GM21381 (cell line): Measurements from ENCODE around the gene TC2N.
"Not testable (repeated sequence)": the region's sequence is repeated elsewhere in the genome, so short reads cannot be mapped to it uniquely, and the experiment has no call there.

Source experiments
- ATAC-seq: cut with Tn5 transposase; IDR thresholded peaks from one replicate; pipeline ENCODE4 v1.9.1; 2021; ENCODE audit warnings: mild to moderate bottlenecking, moderate library complexity; ENCODE audit not compliant: unreplicated experiment

TC2N gene

GRCh38 chr14:91774140-91775096 is 92.9 kb downstream of the TC2N start:
- ATAC-seq, result peak; percentile 79

GRCh38 chr14:91770185-91770584 is 97.2 kb downstream of the TC2N start:
- no peak for ATAC-seq

GRCh38 chr14:91755570-91756295 is 111.6 kb downstream of the TC2N start:
- ATAC-seq, result no peak

GRCh38 chr14:91754819-91755218 is 112.5 kb downstream of the TC2N start:
- no peak for ATAC-seq

GRCh38 chr14:91754185-91754584 is 113.2 kb downstream of the TC2N start:
- ATAC-seq, result no peak

GRCh38 chr14:91753501-91754128 is 113.7 kb downstream of the TC2N start:
- no peak for ATAC-seq

- no peak for ATAC-seq
Observed at GRCh38 chr14:91752961-91753360, 114.4 kb downstream of the TC2N start.

GRCh38 chr14:91751719-91752118 is 115.6 kb downstream of the TC2N start:
- no peak for ATAC-seq

- ATAC-seq, result no peak
Observed at GRCh38 chr14:91750634-91751198, 116.6 kb downstream of the TC2N start.

- ATAC-seq, result no peak
Observed at GRCh38 chr14:91749868-91750267, 117.5 kb downstream of the TC2N start.

- no peak for ATAC-seq
Observed at GRCh38 chr14:91748049-91748448, 119.3 kb downstream of the TC2N start.

- ATAC-seq, result no peak
Observed at GRCh38 chr14:91745344-91745743, 122.0 kb downstream of the TC2N start.

GRCh38 chr14:91744068-91744480 is 123.3 kb downstream of the TC2N start:
- ATAC-seq, result no peak

GRCh38 chr14:91743305-91743653 is 124.1 kb downstream of the TC2N start:
- ATAC-seq, result no peak

- no peak for ATAC-seq
Observed at GRCh38 chr14:91742621-91743304, 124.6 kb downstream of the TC2N start.

- ATAC-seq, result not testable (repeated sequence)
Observed at GRCh38 chr14:91739867-91740266, 127.5 kb downstream of the TC2N start.

- ATAC-seq, result no peak
Observed at GRCh38 chr14:91737619-91738018, 129.7 kb downstream of the TC2N start.

GRCh38 chr14:91732859-91733477 is 134.4 kb downstream of the TC2N start:
- no peak for ATAC-seq

GRCh38 chr14:91732439-91732838 is 134.9 kb downstream of the TC2N start:
- no peak for ATAC-seq

GRCh38 chr14:91731986-91732385 is 135.3 kb downstream of the TC2N start, which contains the start of gene CATSPERB:
CATSPERB (minus strand) TSS chr14:91732086; CDS start chr14:91729479, 2,607 bp downstream.
- ATAC-seq, result no peak
